Effector memory CD4-positive, alpha-beta T cell (primary cell): ENCODE measurements around the gene TBCD.

Source experiments
- DNase-seq, 3 donors: peaks; one replicate each; pipeline ENCODE4 v3.0.0-alpha.2; 2020
- H3K27ac ChIP-seq: 2 replicates; pipeline ENCODE4 v1.7.0; 2013; ENCODE audit warnings: mild to moderate bottlenecking, low read length, moderate library complexity; ENCODE audit not compliant: insufficient read depth, poor library complexity, severe bottlenecking
- H3K27me3 ChIP-seq: replicated peaks from 2 replicates; pipeline ENCODE4 v1.7.0; 2013; ENCODE audit warnings: mild to moderate bottlenecking, low read length; ENCODE audit not compliant: insufficient read depth, control insufficient read depth, poor library complexity, severe bottlenecking
- H3K36me3 ChIP-seq: 2 replicates; pipeline ENCODE4 v1.7.0; 2013; ENCODE audit warnings: mild to moderate bottlenecking, low read length, moderate library complexity; ENCODE audit not compliant: control insufficient read depth, insufficient read depth
- H3K4me1 ChIP-seq: 2 replicates; pipeline ENCODE4 v1.7.0; 2013; ENCODE audit warnings: low read length, mild to moderate bottlenecking; ENCODE audit not compliant: control insufficient read depth, insufficient read depth, poor library complexity, severe bottlenecking
- H3K4me3 ChIP-seq: 2 replicates; pipeline ENCODE4 v1.7.0; 2013; ENCODE audit warnings: low read length, low read depth, mild to moderate bottlenecking; ENCODE audit not compliant: insufficient read depth, poor library complexity, severe bottlenecking
- H3K9me3 ChIP-seq: 2 replicates; pipeline ENCODE4 v1.7.0; 2013; ENCODE audit warnings: mild to moderate bottlenecking, low read length, moderate library complexity; ENCODE audit not compliant: control insufficient read depth

The TBCD gene

GRCh38 chr17:82801377-82801970 is 49.6 kb downstream of the TBCD start:
- H3K36me3 ChIP-seq: no peaks in the 10 kb centered on the region
- no peak for DNase-seq
- H3K4me1 ChIP-seq: no peaks in the 10 kb centered on the region
- H3K4me3 ChIP-seq: no peak overlapping the region
- H3K9me3 ChIP-seq: no peaks in the 10 kb centered on the region
- H3K27me3 ChIP-seq: no peaks in the 10 kb centered on the region
- no peak overlapping the region for H3K27ac ChIP-seq

- Histone ChIP-seq H3K36me3 (peaks cover 2% of the 10 kb centered on the region), H3K27ac (no peak overlapping the region), H3K27me3 (no peaks in the 10 kb centered on the region), H3K4me3 (no peak overlapping the region), H3K4me1 (no peaks in the 10 kb centered on the region), H3K9me3 (no peaks in the 10 kb centered on the region)
- no peak for DNase-seq
Measured at GRCh38 chr17:82802075-82802780, 50.4 kb downstream of the TBCD start.

- peaks cover 11% of the 10 kb centered on the region for H3K36me3 ChIP-seq
- H3K27ac ChIP-seq: no peak overlapping the region
- no peak for DNase-seq
- H3K4me3 ChIP-seq: no peak overlapping the region
- no peaks in the 10 kb centered on the region for H3K27me3 ChIP-seq
- no peaks in the 10 kb centered on the region for H3K9me3 ChIP-seq
- H3K4me1 ChIP-seq: no peaks in the 10 kb centered on the region
Measured at GRCh38 chr17:82803185-82803584, 51.3 kb downstream of the TBCD start.

DNA sequence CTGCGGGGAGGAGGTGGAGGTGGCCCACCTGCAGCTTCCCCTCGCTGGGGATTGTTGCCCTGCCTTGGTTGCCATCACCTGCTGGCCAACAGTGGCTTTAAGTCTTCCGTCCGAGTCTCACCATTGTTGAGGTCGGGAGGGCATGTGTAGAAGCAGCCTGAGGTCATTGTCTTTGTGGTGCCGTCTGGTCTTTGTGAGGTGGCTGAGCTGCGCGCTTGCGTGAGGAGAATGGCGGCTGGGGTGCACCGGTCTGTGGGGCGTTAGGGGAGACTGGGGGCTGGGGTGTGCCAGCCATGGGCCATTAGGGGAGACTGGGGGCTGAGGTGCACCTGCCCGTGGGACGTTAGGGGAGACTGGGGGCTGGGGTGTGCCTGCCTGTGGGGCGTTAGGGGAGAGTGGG is 51.7 kb downstream of the TBCD start:
- no peak for DNase-seq
- no peak overlapping the region for H3K27ac ChIP-seq
- peaks cover 15% of the 10 kb centered on the region for H3K36me3 ChIP-seq
- H3K9me3 ChIP-seq: no peaks in the 10 kb centered on the region
- no peaks in the 10 kb centered on the region for H3K4me1 ChIP-seq
- H3K27me3 ChIP-seq: no peaks in the 10 kb centered on the region
- no peak overlapping the region for H3K4me3 ChIP-seq

GRCh38 chr17:82804442-82805191 is 52.8 kb downstream of the TBCD start:
- Histone ChIP-seq H3K36me3 (peaks cover 19% of the 10 kb centered on the region), H3K27me3 (no peaks in the 10 kb centered on the region), H3K27ac (no peak overlapping the region), H3K4me1 (no peaks in the 10 kb centered on the region), H3K9me3 (no peaks in the 10 kb centered on the region), H3K4me3 (no peak overlapping the region)
- no peak for DNase-seq

- H3K4me3 ChIP-seq: no peak overlapping the region
- no peak overlapping the region for H3K27ac ChIP-seq
- no peaks in the 10 kb centered on the region for H3K27me3 ChIP-seq
- peaks cover 19% of the 10 kb centered on the region for H3K36me3 ChIP-seq
- H3K9me3 ChIP-seq: no peaks in the 10 kb centered on the region
- DNase-seq: no peak
- no peaks in the 10 kb centered on the region for H3K4me1 ChIP-seq
Measured at GRCh38 chr17:82805254-82805653, 53.4 kb downstream of the TBCD start.

- DNase-seq: no peak
- peaks cover 19% of the 10 kb centered on the region for H3K36me3 ChIP-seq
- H3K4me3 ChIP-seq: no peak overlapping the region
- no peaks in the 10 kb centered on the region for H3K4me1 ChIP-seq
- H3K27ac ChIP-seq: no peak overlapping the region
- H3K9me3 ChIP-seq: no peaks in the 10 kb centered on the region
- H3K27me3 ChIP-seq: no peaks in the 10 kb centered on the region
Measured at GRCh38 chr17:82805823-82806222, 54.0 kb downstream of the TBCD start.

- no peaks in the 10 kb centered on the region for H3K27me3 ChIP-seq
- H3K36me3 ChIP-seq: peaks cover 19% of the 10 kb centered on the region
- H3K9me3 ChIP-seq: no peaks in the 10 kb centered on the region
- no peak overlapping the region for H3K27ac ChIP-seq
- H3K4me3 ChIP-seq: no peak overlapping the region
- no peak for DNase-seq
- no peaks in the 10 kb centered on the region for H3K4me1 ChIP-seq
Measured at GRCh38 chr17:82806645-82807044, 54.8 kb downstream of the TBCD start.

DNA sequence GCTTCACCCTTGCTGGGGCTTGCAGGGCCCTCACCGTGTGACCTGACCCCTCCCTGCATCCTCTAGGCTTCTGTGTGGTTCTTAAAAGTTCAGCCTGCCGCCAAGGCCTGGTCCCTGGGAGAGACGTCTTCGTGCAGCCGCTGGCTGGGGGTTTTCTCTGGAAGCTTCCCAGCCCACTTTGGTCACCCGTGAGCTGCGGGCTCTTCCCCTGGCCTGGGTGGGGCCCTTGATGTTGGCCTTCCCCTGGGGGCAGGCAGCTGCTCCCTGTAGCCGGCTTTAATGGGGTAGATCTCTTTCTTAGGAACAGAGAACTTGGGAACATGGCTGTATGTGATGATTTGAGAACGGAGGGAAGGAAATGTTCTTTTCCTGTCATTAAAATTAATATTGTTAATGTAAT is 55.2 kb downstream of the TBCD start:
- DNase-seq: no peak
- Histone ChIP-seq H3K36me3 (peaks cover 19% of the 10 kb centered on the region), H3K4me3 (no peak overlapping the region), H3K27ac (no peak overlapping the region), H3K9me3 (no peaks in the 10 kb centered on the region), H3K4me1 (no peaks in the 10 kb centered on the region), H3K27me3 (no peaks in the 10 kb centered on the region)

DNA sequence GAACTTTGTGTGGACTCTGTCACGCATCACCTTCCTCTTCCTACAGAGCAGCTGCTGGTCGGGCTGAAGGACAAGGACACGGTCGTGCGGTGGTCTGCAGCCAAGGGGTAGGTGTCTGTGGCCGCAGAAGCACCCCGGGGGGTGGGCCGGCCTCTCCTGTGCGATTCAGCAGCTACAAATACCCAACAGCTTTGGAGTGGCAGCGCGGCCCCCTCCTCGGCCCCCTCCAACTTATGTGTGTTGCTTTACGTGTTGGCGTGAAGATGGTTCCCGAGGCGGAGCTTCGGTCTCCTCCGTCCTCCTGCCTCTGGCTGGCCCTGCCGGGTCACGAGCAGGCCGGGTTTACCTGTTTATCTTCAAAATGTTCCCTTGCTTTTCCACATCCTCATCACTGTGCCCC is 55.7 kb downstream of the TBCD start:
- Histone ChIP-seq H3K36me3 (peaks cover 19% of the 10 kb centered on the region), H3K9me3 (no peaks in the 10 kb centered on the region), H3K4me3 (no peak overlapping the region), H3K4me1 (no peaks in the 10 kb centered on the region), H3K27ac (no peak overlapping the region), H3K27me3 (no peaks in the 10 kb centered on the region)
- no peak for DNase-seq
